Nephron progenitor cell (in vitro differentiated cells): ENCODE data around the gene TUBB2B.
"Not testable (repeated sequence)": the region's sequence is repeated elsewhere in the genome, so short reads cannot be mapped to it uniquely, and the experiment has no call there.

Experiments used
- DNase-seq: peaks from one replicate; pipeline ENCODE4 v3.0.0; 2021
- H3K27ac Mint-ChIP-seq: 2 replicates; pipeline ENCODE4 v1.8.0; 2021; ENCODE audit warnings: mild to moderate bottlenecking, moderate library complexity, mixed read lengths
- H3K27me3 Mint-ChIP-seq: 2 replicates; pipeline ENCODE4 v1.8.0; 2021; ENCODE audit warnings: mild to moderate bottlenecking, low read depth, mixed read lengths; ENCODE audit not compliant: poor library complexity
- H3K36me3 Mint-ChIP-seq: 2 replicates; pipeline ENCODE4 v1.8.0; 2021; ENCODE audit warnings: low read depth, mixed read lengths
- H3K4me1 Mint-ChIP-seq: 2 replicates; pipeline ENCODE4 v1.8.0; 2021; ENCODE audit warnings: mixed read lengths
- H3K4me3 Mint-ChIP-seq: 2 replicates; pipeline ENCODE4 v1.8.0; 2021; ENCODE audit warnings: mild to moderate bottlenecking, moderate library complexity, mixed read lengths
- H3K9me3 Mint-ChIP-seq: 2 replicates; pipeline ENCODE4 v1.8.0; 2021; ENCODE audit warnings: mild to moderate bottlenecking, moderate library complexity, mixed read lengths
- TF ChIP-seq, protein P1 (sequence below): fragments of 200-600 bp; sonication (generic); IDR thresholded peaks from 2 replicates; pipeline ENCODE4 v1.5.0; 2021; ENCODE audit warnings: antibody characterized with exemption

Gene TUBB2B

DNA sequence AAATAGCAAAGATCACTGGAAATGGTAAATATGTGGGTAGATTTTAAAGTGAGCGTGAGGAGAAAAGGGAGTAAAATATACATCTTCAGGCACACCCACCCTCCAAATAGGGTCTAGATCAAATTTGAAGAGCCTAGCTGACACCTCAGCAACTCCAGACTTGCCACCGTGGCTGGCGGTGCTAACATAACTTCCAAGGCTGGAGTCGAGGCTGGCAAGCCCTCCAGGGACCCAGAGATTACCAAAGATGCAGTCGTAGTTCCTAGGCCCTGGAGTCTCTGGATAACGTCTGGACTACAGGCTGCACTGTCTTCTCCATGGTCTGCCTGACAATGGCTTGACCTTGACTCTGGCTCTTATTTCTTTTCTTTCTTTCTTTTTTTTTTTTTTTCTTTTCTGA is 22.5 kb downstream of the TUBB2B start:
- Mint-ChIP-seq H3K4me3 (no peak overlapping the region), H3K9me3 (peaks cover 32% of the 10 kb centered on the region), H3K4me1 (peaks cover 35% of the 10 kb centered on the region), H3K27ac (no peak overlapping the region), H3K27me3 (peaks cover 6% of the 10 kb centered on the region), H3K36me3 (peaks cover 9% of the 10 kb centered on the region)
- DNase-seq: no peak
- TF ChIP-seq, protein P1, sequence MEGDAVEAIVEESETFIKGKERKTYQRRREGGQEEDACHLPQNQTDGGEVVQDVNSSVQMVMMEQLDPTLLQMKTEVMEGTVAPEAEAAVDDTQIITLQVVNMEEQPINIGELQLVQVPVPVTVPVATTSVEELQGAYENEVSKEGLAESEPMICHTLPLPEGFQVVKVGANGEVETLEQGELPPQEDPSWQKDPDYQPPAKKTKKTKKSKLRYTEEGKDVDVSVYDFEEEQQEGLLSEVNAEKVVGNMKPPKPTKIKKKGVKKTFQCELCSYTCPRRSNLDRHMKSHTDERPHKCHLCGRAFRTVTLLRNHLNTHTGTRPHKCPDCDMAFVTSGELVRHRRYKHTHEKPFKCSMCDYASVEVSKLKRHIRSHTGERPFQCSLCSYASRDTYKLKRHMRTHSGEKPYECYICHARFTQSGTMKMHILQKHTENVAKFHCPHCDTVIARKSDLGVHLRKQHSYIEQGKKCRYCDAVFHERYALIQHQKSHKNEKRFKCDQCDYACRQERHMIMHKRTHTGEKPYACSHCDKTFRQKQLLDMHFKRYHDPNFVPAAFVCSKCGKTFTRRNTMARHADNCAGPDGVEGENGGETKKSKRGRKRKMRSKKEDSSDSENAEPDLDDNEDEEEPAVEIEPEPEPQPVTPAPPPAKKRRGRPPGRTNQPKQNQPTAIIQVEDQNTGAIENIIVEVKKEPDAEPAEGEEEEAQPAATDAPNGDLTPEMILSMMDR: no peak

DNA sequence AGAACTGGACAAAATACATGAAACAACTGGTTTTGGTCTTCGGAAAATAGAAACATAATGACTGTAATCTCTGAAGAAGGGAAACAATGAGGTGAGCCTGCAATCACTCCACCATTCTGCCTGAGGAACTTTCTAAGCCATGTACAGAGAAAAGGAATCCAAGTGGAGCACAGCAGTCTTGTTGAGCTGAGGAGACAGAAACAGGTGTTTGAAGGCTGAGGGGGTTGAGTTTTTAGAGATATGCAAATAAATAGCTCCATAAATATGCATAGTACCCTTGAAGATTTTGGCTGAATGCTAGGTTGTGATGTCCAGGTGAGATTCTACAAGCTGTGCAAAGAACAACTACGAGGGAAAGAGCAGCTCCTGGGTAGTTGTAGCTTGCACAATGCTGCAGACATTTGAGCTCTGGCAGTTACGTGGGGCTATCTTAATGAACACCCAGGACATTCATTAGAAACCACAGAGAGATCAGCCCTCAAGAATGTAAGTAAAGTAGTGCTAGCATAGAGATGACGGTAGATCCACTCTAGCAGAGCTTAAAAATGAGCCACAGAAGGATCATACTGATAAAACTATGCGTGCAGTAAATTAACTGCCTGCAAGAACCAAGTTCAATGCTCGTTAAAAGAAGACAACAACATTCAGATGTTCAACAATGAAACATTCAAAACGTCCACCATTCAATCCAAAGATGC is 24.3 kb downstream of the TUBB2B start:
- Mint-ChIP-seq H3K36me3 (peaks cover 9% of the 10 kb centered on the region), H3K4me1 (peaks cover 17% of the 10 kb centered on the region), H3K27me3 (peaks cover 6% of the 10 kb centered on the region), H3K27ac (no peak overlapping the region), H3K4me3 (no peak overlapping the region), H3K9me3 (peaks cover 47% of the 10 kb centered on the region)
- no peak for DNase-seq
- TF ChIP-seq, protein P1: no peak

DNA sequence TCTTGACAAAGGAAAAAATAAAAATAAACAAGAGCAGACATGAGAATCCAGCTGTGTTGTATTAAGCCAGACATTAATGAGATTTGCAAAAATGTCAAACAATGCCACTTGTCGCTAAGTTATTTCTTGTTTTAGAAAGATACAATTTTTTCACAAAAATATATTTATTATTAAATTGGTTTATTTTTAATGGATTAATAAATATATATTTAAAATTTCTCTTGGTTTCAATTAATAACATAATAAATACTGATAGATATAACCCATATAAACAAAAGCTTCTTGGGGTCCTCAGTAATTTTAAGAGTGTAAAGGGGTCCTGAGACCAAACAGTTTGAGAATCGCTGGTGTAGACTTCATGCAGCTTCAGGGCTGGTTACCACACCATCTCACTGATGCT is 26.1 kb downstream of the TUBB2B start:
- peaks cover 9% of the 10 kb centered on the region for H3K4me1 Mint-ChIP-seq
- no peak overlapping the region for H3K27ac Mint-ChIP-seq
- peaks cover 47% of the 10 kb centered on the region for H3K9me3 Mint-ChIP-seq
- H3K27me3 Mint-ChIP-seq: peaks cover 10% of the 10 kb centered on the region
- peaks cover 9% of the 10 kb centered on the region for H3K36me3 Mint-ChIP-seq
- no peak for DNase-seq
- no peak overlapping the region for H3K4me3 Mint-ChIP-seq
- TF ChIP-seq, protein P1: no peak

DNA sequence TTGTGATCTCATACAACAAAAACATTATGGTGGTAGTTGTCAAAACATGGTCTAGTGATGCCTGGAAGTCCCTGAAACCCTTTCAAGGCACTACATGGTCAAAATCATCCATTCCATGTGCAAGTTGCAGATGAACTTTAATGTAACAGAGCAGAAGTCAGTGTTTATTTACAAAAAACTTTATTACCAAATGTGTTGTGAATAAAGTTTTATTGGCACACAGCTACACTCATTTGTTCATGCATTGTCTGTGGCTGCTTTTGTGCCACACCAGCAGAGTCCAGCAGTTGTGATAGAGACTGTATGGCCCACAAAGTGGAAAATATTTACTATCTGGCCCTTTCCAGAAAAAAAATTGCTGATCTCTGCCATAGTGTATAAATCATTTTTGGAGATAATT is 26.8 kb downstream of the TUBB2B start:
- H3K27me3 Mint-ChIP-seq: peaks cover 10% of the 10 kb centered on the region
- peaks cover 9% of the 10 kb centered on the region for H3K36me3 Mint-ChIP-seq
- TF ChIP-seq, protein P1: no peak
- peaks cover 42% of the 10 kb centered on the region for H3K9me3 Mint-ChIP-seq
- peaks cover 9% of the 10 kb centered on the region for H3K4me1 Mint-ChIP-seq
- H3K27ac Mint-ChIP-seq: no peak overlapping the region
- DNase-seq: no peak
- H3K4me3 Mint-ChIP-seq: no peak overlapping the region

DNA sequence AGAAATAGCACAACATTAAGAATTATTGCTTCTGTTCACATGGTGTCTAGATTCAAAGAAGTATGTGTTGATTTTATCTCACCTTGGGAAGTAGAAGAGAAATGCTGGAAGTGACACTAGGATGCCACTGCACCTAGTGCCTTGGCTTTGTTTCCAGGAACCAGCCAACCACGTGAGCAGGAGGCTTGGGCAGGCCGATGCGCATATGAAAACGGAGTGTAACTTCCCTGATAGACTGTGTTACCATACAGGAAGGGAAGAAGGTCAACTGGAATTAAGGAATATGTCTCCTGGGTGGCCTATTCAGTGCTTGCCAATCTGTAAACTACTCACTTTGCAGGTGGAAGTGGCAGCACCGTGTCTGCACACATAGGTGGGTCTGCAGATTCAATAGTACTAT is 28.1 kb downstream of the TUBB2B start:
- DNase-seq: no peak
- Mint-ChIP-seq H3K4me1 (peaks cover 9% of the 10 kb centered on the region), H3K4me3 (no peak overlapping the region), H3K36me3 (peaks cover 9% of the 10 kb centered on the region), H3K27me3 (peaks cover 10% of the 10 kb centered on the region), H3K27ac (no peak overlapping the region), H3K9me3 (peaks cover 35% of the 10 kb centered on the region)
- TF ChIP-seq, protein P1: no peak

DNA sequence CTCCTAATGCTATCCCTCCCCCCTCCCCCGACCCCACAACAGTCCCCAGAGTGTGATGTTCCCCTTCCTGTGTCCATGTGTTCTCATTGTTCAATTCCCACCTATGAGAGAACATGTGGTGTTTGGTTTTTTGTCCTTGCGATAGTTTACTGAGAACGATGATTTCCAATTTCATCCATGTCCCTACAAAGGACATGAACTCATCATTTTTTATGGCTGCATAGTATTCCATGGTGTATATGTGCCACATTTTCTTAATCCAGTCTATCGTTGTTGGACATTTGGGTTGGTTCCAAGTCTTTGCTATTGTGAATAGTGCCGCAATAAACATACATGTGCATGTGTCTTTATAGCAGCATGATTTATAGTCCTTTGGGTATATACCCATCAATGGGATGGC is 29.7 kb downstream of the TUBB2B start:
- not testable (repeated sequence) for H3K4me3 Mint-ChIP-seq, H3K4me1 Mint-ChIP-seq, H3K27ac Mint-ChIP-seq, H3K27me3 Mint-ChIP-seq, DNase-seq, H3K36me3 Mint-ChIP-seq
- peaks cover 22% of the 10 kb centered on the region for H3K9me3 Mint-ChIP-seq
